Body of pancreas (tissue), 4 donors: ENCODE measurements around the gene DLEC1. TPM values are rescaled to one million over a fixed set of nuclear protein-coding genes. Genes with fewer than 3 reads are reported as not detected.

ENCODE experiments used
- ATAC-seq: fragments of 150-250 bp; one replicate; pipeline ENCODE4 v1.9.1; 2016
- DNase-seq, 4 donors: peaks; one replicate each; pipeline ENCODE4 v3.0.0-alpha.2; 2019
- H3K27ac ChIP-seq, 4 donors: fragments of 200-600 bp; sonication (generic); 1 replicate in 3 of 4; 2 replicates in 1 of 4; pipeline versions ENCODE4 v1.5.1 to v1.6.1; 2016 to 2019; ENCODE audit warnings: mild to moderate bottlenecking in 1 of 4, mixed read lengths in 1 of 4, moderate library complexity in 1 of 4
- H3K27me3 ChIP-seq, 2 donors: fragments of 200-600 bp; sonication (generic); one replicate each; pipeline ENCODE4 v1.6.0; 2016; ENCODE audit warnings: mild to moderate bottlenecking in 1 of 2
- H3K36me3 ChIP-seq, 2 donors: fragments of 200-600 bp; sonication (generic); replicated peaks in 1 of 2; 2 replicates each; pipeline ENCODE4 v1.5.1; 2016; ENCODE audit warnings: low read depth in 2 of 2; ENCODE audit not compliant: insufficient read depth in 1 of 2
- H3K4me1 ChIP-seq: fragments of 200-600 bp; sonication (generic); one replicate; pipeline ENCODE4 v1.6.0; 2016
- H3K4me3 ChIP-seq, 2 donors: fragments of 200-600 bp; sonication (generic); 1 replicate in 1 of 2; 2 replicates in 1 of 2; pipeline ENCODE4 v1.5.1; 2016 to 2019
- H3K9me3 ChIP-seq, 3 donors: fragments of 200-600 bp; sonication (generic); 1 replicate in 2 of 3; 2 replicates in 1 of 3; pipeline ENCODE4 v1.5.1; 2016
- POLR2A ChIP-seq, 3 donors: fragments of 450-650 bp; IDR thresholded peaks; one replicate each; pipeline ENCODE4 v1.6.1; 2016; ENCODE audit warnings: antibody characterized with exemption in 3 of 3, mild to moderate bottlenecking in 2 of 3
- WGBS, 2 donors: methylation state at CpG; one replicate each; pipeline ENCODE4 v1.1.5; 2017; 5-methylcytosine and 5-hydroxymethylcytosine counted together
- intact Hi-C: fragments of 100-400 bp; cut with DNase I; formaldehyde crosslinking; loops from one replicate; pipeline ENCODE4 v1.15.1; 2023
- total RNA-seq, 2 donors: library from RNA; depleted of rRNA; stranded (reverse); fragments of >200 nt; gene quantifications; one replicate each; pipeline ENCODE4 v1.1.0, GENCODE V29; 2016
- TF ChIP-seq, protein P1 (sequence below), 7 experiments: fragments of 450-650 bp in 4 of 7; fragments of 200-600 bp in 3 of 7; sonication (generic) in 3 of 7; IDR thresholded peaks; one replicate each; pipeline ENCODE4 v1.5.1; 2016 to 2019; ENCODE audit warnings: antibody characterized with exemption in 7 of 7

DLEC1 gene, protein sequence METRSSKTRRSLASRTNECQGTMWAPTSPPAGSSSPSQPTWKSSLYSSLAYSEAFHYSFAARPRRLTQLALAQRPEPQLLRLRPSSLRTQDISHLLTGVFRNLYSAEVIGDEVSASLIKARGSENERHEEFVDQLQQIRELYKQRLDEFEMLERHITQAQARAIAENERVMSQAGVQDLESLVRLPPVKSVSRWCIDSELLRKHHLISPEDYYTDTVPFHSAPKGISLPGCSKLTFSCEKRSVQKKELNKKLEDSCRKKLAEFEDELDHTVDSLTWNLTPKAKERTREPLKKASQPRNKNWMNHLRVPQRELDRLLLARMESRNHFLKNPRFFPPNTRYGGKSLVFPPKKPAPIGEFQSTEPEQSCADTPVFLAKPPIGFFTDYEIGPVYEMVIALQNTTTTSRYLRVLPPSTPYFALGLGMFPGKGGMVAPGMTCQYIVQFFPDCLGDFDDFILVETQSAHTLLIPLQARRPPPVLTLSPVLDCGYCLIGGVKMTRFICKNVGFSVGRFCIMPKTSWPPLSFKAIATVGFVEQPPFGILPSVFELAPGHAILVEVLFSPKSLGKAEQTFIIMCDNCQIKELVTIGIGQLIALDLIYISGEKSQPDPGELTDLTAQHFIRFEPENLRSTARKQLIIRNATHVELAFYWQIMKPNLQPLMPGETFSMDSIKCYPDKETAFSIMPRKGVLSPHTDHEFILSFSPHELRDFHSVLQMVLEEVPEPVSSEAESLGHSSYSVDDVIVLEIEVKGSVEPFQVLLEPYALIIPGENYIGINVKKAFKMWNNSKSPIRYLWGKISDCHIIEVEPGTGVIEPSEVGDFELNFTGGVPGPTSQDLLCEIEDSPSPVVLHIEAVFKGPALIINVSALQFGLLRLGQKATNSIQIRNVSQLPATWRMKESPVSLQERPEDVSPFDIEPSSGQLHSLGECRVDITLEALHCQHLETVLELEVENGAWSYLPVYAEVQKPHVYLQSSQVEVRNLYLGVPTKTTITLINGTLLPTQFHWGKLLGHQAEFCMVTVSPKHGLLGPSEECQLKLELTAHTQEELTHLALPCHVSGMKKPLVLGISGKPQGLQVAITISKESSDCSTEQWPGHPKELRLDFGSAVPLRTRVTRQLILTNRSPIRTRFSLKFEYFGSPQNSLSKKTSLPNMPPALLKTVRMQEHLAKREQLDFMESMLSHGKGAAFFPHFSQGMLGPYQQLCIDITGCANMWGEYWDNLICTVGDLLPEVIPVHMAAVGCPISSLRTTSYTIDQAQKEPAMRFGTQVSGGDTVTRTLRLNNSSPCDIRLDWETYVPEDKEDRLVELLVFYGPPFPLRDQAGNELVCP (N-terminal part only)
- 1 to 10 TPM in 1 of 2 donors, under 1 TPM in 1; 0.78 to 1.3 TPM for total RNA-seq

DNA sequence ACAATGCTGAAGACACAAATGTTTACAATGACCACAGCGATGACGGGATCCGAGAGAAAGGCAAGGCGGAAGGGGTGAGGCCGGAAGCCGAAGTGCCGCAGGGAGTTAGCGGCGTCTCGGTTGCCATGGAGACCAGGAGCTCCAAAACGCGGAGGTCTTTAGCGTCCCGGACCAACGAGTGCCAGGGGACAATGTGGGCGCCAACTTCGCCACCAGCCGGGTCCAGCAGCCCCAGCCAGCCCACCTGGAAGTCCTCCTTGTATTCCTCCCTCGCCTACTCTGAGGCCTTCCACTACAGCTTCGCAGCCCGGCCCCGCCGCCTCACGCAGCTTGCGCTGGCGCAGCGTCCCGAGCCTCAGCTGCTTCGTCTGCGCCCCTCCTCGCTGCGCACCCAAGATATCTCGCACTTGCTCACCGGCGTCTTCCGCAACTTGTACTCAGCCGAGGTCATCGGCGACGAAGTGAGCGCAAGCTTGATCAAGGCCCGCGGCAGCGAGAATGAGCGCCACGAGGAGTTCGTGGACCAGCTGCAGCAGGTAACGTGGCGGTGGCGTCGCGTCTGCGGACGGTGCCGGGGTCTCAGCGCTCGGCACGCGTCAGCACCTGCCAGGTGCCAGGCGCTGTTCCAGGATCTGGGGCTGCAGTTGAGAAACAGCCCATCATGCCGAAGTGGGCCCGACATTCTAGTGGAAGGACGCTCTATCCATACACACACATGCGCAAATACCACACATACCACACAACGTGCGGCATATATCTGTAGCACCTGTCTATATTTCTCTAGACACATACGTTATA, at the start of gene DLEC1:
Gene DLEC1, plus strand, starts transcription at position 108 of the 798 bp plus-strand sequence. Its CDS starts 18 bp downstream, at position 126.
- no peak within 1 kb of the TSS for H3K4me3 ChIP-seq
- ATAC-seq (peak; percentile 38), DNase-seq (peak; percentile 40 to 59 (median 55))
- 9 to 22% methylated on average over 48 to 67 of the region's 67 CpGs for WGBS, 2 donors
- peak within 1 kb of the TSS in 1 of 4 donors; percentile 4 for H3K27ac ChIP-seq
- no peaks in the 10 kb centered on the region for H3K9me3 ChIP-seq
- TF ChIP-seq, protein P1, sequence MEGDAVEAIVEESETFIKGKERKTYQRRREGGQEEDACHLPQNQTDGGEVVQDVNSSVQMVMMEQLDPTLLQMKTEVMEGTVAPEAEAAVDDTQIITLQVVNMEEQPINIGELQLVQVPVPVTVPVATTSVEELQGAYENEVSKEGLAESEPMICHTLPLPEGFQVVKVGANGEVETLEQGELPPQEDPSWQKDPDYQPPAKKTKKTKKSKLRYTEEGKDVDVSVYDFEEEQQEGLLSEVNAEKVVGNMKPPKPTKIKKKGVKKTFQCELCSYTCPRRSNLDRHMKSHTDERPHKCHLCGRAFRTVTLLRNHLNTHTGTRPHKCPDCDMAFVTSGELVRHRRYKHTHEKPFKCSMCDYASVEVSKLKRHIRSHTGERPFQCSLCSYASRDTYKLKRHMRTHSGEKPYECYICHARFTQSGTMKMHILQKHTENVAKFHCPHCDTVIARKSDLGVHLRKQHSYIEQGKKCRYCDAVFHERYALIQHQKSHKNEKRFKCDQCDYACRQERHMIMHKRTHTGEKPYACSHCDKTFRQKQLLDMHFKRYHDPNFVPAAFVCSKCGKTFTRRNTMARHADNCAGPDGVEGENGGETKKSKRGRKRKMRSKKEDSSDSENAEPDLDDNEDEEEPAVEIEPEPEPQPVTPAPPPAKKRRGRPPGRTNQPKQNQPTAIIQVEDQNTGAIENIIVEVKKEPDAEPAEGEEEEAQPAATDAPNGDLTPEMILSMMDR (IDR thresholded peaks at IDR 0.05): no peak
- TF ChIP-seq POLR2A (IDR thresholded peaks at IDR 0.05): no peak
- peaks cover 9% of the 10 kb centered on the region for H3K4me1 ChIP-seq
- intact Hi-C loops: no loop called here
- H3K36me3 ChIP-seq: no peaks in the 10 kb centered on the region
- H3K27me3 ChIP-seq: peaks cover 0 to 7% of the 10 kb centered on the region in 2 donors

DNA sequence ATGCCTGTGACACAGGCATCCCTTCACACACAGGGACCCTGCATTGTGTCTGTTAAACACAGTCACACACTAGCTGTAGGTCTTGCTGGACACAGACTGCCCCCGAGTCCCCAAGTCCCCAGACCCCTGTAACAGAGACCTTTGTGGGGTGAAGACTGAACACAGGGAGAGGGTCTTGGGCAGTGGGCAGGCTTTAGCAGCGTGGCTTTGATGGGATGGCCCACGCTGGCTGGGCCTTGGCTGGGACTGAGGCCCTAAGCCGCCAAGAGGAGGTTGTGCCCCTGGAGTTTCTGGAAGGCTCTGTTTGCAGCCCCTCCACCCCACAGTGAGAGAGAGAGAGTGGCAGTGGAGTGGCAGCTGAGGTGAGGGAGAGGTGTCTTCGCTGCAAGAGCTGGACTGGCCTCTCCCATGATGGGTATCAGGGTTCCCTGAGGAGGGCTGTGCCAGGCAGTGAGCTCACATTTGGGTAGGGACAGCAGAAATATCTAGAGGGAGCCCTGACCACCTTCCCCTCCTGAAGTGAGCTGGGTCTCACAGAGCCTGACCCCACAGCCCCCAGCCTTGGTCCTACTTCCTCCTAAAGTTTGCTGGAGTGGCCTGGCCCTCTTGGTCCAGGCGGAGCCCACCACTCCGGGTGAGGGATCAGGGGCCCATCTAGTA, 49.1 kb upstream of the DLEC1 start:
- Histone ChIP-seq H3K27ac (no peak overlapping the region), H3K4me1 (peaks cover 44% of the 10 kb centered on the region), H3K9me3 (no peaks in the 10 kb centered on the region), H3K36me3 (no peaks in the 10 kb centered on the region), H3K27me3 (no peaks in the 10 kb centered on the region), H3K4me3 (no peak overlapping the region)
- intact Hi-C loops: no loop called here
- TF ChIP-seq, protein P1 (IDR thresholded peaks at IDR 0.05): no peak
- no peak for TF ChIP-seq POLR2A (IDR thresholded peaks at IDR 0.05)
- peak in 1 of 4 donors; percentile 7 for DNase-seq
- WGBS, 2 donors: 95 to 97% methylated on average over 6 to 7 of the region's 7 CpGs
- ATAC-seq: no peak

DNA sequence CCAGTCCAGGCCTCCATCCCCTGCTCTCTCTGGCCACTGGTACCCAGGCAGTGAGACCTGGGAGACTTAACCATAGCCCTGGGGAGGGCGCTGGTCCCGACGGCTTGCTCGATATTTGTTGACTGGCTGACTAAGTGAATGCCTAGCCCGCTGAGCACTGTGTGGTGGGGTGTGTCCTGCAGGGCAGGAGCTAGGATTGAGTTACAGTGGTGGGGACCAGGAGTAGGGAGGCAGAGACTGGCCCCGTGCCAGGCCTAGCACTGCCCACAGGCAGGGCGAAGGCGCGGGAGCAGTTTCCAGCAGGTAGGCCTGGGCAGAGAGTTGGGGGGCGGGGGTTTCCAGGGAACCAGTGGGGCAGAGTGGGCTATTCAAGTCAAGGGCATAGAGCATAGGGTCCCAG, 48.5 kb upstream of the DLEC1 start, which contains the start of gene VILL:
Gene VILL, plus strand, starts transcription at position 260 of the 400 bp plus-strand sequence. CDS start 2,887 bp downstream, outside the sequence.
- whole genome bisulfite sequencing, 2 donors: 81 to 86% methylated on average over 5 to 10 of the region's 10 CpGs
- H3K36me3 ChIP-seq: no peaks in the 10 kb centered on the region
- no peak within 1 kb of the TSS for H3K4me3 ChIP-seq
- TF ChIP-seq POLR2A (IDR thresholded peaks at IDR 0.05): no peak
- TF ChIP-seq, protein P1 (IDR thresholded peaks at IDR 0.05): no peak
- no peaks in the 10 kb centered on the region for H3K9me3 ChIP-seq
- H3K27ac ChIP-seq: no peak within 1 kb of the TSS
- peaks cover 38% of the 10 kb centered on the region for H3K4me1 ChIP-seq
- DNase-seq: peak in 2 of 4 donors; percentile 16 to 36
- no peaks in the 10 kb centered on the region for H3K27me3 ChIP-seq
- ATAC-seq: no peak
- intact Hi-C loops: no loop called here
